ENCODE results near the gene TULP1. TPM values are rescaled to one million over a fixed set of nuclear protein-coding genes. Genes with fewer than 3 reads are reported as not detected.

Gene TULP1
- total and polyA plus RNA-seq, 2 of the 13 experiments (the other 11 are each of a cell fraction or from before 2014, with no cell fraction given): not detected

DNA sequence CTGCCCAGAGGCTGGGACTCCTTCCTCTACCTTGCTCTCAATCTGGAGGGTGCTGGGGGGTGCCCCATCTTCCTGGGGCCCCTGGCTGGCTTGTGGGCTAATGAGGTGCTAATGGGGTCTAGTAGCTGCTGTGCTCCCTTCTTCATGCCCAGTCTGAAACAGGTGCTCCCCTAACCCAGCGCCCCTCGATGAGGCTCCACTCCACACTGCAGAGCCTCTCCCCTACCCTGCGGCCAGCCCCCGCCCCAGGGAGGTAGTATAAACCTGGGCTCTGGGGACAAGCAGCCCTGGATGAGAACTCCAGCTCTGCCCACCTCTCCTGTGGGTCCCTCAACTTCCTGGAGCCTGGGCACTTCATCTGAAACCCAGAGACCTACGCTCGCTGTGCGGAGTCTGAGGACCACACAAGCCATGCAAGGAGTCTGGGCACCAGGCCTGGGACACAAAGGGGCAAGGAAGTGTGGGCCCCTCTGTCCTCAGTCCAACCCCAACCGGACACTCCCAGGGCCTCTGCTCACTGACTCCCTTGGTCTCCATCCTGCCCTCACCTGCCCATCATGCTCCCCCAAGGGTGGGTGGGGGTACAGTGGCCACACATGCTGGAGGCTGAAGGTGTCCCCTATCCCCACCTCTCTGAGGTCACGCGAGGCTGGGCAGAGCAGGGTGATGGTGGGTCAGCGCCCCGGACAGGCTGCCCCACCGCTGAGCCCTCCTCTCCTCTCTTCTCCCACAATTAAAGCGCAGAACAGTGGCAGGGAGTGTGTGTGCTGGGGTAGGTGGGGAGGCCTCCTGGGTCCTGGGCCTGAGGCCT lies 38.4 kb downstream of the TULP1 start (continued):
- TF ChIP-seq, protein P1, sequence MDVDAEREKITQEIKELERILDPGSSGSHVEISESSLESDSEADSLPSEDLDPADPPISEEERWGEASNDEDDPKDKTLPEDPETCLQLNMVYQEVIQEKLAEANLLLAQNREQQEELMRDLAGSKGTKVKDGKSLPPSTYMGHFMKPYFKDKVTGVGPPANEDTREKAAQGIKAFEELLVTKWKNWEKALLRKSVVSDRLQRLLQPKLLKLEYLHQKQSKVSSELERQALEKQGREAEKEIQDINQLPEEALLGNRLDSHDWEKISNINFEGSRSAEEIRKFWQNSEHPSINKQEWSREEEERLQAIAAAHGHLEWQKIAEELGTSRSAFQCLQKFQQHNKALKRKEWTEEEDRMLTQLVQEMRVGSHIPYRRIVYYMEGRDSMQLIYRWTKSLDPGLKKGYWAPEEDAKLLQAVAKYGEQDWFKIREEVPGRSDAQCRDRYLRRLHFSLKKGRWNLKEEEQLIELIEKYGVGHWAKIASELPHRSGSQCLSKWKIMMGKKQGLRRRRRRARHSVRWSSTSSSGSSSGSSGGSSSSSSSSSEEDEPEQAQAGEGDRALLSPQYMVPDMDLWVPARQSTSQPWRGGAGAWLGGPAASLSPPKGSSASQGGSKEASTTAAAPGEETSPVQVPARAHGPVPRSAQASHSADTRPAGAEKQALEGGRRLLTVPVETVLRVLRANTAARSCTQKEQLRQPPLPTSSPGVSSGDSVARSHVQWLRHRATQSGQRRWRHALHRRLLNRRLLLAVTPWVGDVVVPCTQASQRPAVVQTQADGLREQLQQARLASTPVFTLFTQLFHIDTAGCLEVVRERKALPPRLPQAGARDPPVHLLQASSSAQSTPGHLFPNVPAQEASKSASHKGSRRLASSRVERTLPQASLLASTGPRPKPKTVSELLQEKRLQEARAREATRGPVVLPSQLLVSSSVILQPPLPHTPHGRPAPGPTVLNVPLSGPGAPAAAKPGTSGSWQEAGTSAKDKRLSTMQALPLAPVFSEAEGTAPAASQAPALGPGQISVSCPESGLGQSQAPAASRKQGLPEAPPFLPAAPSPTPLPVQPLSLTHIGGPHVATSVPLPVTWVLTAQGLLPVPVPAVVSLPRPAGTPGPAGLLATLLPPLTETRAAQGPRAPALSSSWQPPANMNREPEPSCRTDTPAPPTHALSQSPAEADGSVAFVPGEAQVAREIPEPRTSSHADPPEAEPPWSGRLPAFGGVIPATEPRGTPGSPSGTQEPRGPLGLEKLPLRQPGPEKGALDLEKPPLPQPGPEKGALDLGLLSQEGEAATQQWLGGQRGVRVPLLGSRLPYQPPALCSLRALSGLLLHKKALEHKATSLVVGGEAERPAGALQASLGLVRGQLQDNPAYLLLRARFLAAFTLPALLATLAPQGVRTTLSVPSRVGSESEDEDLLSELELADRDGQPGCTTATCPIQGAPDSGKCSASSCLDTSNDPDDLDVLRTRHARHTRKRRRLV (CRISPR knock-in tag; IDR thresholded peaks at IDR 0.05): no peak
- TF ChIP-seq KAT7 (CRISPR knock-in tag; IDR thresholded peaks at IDR 0.05; ENCODE audit: borderline replicate concordance) (no peak), RBM22 (optimal IDR thresholded peaks at IDR 0.05; ENCODE audit: low read length) (peak; percentile 61), NCOA1 (CRISPR knock-in tag; IDR thresholded peaks at IDR 0.05) (no peak), RBFOX2 (IDR thresholded peaks at IDR 0.05; ENCODE audit: low read depth, low read length) (peak; percentile 29; the same call in 1 of the 2 replicates)

DNA sequence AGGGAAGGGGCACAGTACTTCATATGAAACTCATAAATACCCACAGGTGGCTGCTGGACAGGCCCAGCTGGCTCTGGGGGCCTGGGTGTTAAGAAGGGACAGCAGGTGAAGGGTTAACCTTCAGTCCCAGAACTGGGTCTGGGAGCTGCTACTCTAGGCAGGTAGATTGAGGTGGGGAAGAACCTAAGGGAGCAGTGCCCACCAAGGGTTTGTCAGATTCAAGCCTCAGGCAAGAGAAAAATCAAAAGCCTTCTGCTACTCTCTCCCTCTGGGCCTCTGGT lies 38.9 kb downstream of the TULP1 start:
- BruUV-seq (replicated peaks): no TSS peak
- no peak overlapping the region for H2AFZ ChIP-seq (ENCODE audit: low read length)
- ATAC-seq (no peak), FAIRE-seq (no peak), DNase-seq (ENCODE audit: low spot score) (no peak)
- peaks cover 23% of the 10 kb centered on the region for H3K79me2 ChIP-seq (ENCODE audit: insufficient read depth, low read length)
- no peaks in the 10 kb centered on the region for H3K9me3 ChIP-seq (ENCODE audit: low read length)
- in situ Hi-C loops (cut with HindIII; ENCODE audit: extremely low pct_ligation_motif_present, low pct_unique_long_range_greater_than_20kb) (no loop called here), intact Hi-C loops (cut with micrococcal nuclease; ENCODE audit: unreplicated experiment) (no loop called here)
- H4K20me1 ChIP-seq (ENCODE audit: insufficient read depth, low read length): peaks cover 49% of the 10 kb centered on the region
- ChIA-PET POLR2A (interaction anchor here (0.8 to 9.7 kb wide), 6 partner anchors 12 to 156 kb away, joined by 4 to 88 read pairs (median 5); partner anchors contain the start of gene TEAD3), CTCF (ENCODE audit: low intra/inter-chr PET ratio, low total read pairs) (no interaction called here)
- no peak overlapping the region for H3K9ac ChIP-seq (ENCODE audit: insufficient read depth, low read depth, low read length)
- H3K4me2 ChIP-seq (ENCODE audit: low read depth, low read length): no peak overlapping the region
- H3K27me3 ChIP-seq (ENCODE audit: control insufficient read depth in 1 of 2, insufficient read depth in 2 of 2, low read length in 2 of 2): no peaks in the 10 kb centered on the region; a peak in 1 of 5 replicates
- peaks cover 54% of the 10 kb centered on the region for H3K4me1 ChIP-seq (ENCODE audit: insufficient read depth, low read length)
- no peak overlapping the region for H3K4me3 ChIP-seq (replicated peaks in 1 of 3; ENCODE audit: insufficient read depth in 1 of 3, low read depth in 2 of 3, low read length in 3 of 3)
- H3K36me3 ChIP-seq (replicated peaks in 1 of 2; ENCODE audit: control insufficient read depth in 1 of 2, insufficient read depth in 2 of 2, low read length in 2 of 2): peaks cover 5 to 36% of the 10 kb centered on the region in 2 experiments
- H3K27ac ChIP-seq (ENCODE audit: extremely low read length, insufficient read depth, low read length): peak overlapping the region; percentile 55
- TF ChIP-seq SIX4 (CRISPR knock-in tag; IDR thresholded peaks at IDR 0.05): no peak
- TF ChIP-seq REPIN1 (CRISPR knock-in tag; IDR thresholded peaks at IDR 0.05; ENCODE audit: borderline replicate concordance, low read depth): 0 out of 2 replicates have a peak, but pooled peaks have one; percentile 9
- TF ChIP-seq XRCC5 (optimal IDR thresholded peaks at IDR 0.05; ENCODE audit: low read length): peak; percentile 16
- no peak for TF ChIP-seq WIZ (CRISPR knock-in tag; IDR thresholded peaks at IDR 0.05)
- TF ChIP-seq ZNF652 (CRISPR knock-in tag; IDR thresholded peaks at IDR 0.05; ENCODE audit: borderline replicate concordance, low read depth): peak; percentile 90
- TF ChIP-seq, protein P2, sequence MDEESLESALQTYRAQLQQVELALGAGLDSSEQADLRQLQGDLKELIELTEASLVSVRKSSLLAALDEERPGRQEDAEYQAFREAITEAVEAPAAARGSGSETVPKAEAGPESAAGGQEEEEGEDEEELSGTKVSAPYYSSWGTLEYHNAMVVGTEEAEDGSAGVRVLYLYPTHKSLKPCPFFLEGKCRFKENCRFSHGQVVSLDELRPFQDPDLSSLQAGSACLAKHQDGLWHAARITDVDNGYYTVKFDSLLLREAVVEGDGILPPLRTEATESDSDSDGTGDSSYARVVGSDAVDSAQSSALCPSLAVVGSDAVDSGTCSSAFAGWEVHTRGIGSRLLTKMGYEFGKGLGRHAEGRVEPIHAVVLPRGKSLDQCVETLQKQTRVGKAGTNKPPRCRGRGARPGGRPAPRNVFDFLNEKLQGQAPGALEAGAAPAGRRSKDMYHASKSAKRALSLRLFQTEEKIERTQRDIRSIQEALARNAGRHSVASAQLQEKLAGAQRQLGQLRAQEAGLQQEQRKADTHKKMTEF (CRISPR knock-in tag; IDR thresholded peaks at IDR 0.05): 0 out of 2 replicates have a peak, but pooled peaks have one; percentile 3
- no peak for TF ChIP-seq ZNF543 (CRISPR knock-in tag; IDR thresholded peaks at IDR 0.05)
- TF ChIP-seq, protein P3, sequence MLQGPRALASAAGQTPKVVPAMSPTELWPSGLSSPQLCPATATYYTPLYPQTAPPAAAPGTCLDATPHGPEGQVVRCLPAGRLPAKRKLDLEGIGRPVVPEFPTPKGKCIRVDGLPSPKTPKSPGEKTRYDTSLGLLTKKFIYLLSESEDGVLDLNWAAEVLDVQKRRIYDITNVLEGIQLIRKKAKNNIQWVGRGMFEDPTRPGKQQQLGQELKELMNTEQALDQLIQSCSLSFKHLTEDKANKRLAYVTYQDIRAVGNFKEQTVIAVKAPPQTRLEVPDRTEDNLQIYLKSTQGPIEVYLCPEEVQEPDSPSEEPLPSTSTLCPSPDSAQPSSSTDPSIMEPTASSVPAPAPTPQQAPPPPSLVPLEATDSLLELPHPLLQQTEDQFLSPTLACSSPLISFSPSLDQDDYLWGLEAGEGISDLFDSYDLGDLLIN (CRISPR knock-in tag; IDR thresholded peaks at IDR 0.05; ENCODE audit: borderline replicate concordance): no peak
- 0 out of 2 replicates have a peak, but pooled peaks have one; percentile 30 for TF ChIP-seq AKAP8 (CRISPR knock-in tag; IDR thresholded peaks at IDR 0.05)
- TF ChIP-seq SP5 (CRISPR knock-in tag; IDR thresholded peaks at IDR 0.05; ENCODE audit: borderline replicate concordance, low read depth): no peak
- TF ChIP-seq ZNF629 (CRISPR knock-in tag; conservative IDR thresholded peaks at IDR 0.05): peak; percentile 55; the same call in 1 of the 2 replicates
